NCI-H2227 treated with DMSO at 0.1 percent for 48 hours (cell line): ENCODE data around the gene PLEKHH2.
"Not testable (repeated sequence)": the region's sequence is repeated elsewhere in the genome, so short reads cannot be mapped to it uniquely, and the experiment has no call there.

Experiments used
- DNase-seq: peaks from one replicate; lab custom pipeline; 2025; lab: John Stamatoyannopoulos, UW

PLEKHH2 gene

GRCh38 chr2:43636621-43637020 is 439 bp upstream of the PLEKHH2 start:
- DNase-seq = peak; percentile 35

DNA sequence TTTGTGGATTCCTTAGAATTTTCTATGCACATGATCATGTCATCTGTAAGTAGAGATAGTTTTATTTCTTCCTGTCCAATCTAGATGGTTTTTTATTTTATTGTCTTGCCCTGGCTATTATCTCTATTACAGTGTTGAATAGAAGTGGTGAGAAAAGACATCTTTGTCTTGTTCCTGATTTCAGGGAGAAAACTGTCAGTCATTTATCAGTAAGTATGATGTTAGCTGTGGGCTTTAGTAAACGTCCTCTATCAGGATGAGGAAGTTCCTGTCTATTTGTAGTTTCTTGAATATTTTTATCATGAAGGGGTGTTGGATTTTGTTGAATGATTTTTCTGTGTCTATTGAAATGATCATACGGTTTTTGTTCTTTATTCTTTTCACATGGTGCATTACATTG is 5.3 kb downstream of the PLEKHH2 start:
- no peak for DNase-seq

DNA sequence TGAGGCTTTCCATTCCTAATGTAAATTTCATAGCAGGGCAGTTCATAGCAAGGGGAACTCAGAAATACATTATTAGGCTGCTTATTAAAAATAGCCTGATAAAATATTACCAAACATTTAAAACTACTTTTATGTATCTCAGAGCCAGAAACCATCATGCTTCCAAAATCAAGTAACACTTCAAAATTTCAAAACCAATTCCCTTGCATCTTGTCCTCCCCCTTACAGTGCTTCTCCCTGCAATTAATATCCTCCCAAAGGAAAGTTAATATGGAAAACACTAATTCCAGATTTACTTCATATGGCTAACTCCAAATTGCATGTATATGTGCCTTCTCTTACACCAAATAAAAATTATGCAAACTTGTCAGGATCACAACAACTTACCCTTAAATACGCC is 6.6 kb downstream of the PLEKHH2 start:
- no peak for DNase-seq

DNA sequence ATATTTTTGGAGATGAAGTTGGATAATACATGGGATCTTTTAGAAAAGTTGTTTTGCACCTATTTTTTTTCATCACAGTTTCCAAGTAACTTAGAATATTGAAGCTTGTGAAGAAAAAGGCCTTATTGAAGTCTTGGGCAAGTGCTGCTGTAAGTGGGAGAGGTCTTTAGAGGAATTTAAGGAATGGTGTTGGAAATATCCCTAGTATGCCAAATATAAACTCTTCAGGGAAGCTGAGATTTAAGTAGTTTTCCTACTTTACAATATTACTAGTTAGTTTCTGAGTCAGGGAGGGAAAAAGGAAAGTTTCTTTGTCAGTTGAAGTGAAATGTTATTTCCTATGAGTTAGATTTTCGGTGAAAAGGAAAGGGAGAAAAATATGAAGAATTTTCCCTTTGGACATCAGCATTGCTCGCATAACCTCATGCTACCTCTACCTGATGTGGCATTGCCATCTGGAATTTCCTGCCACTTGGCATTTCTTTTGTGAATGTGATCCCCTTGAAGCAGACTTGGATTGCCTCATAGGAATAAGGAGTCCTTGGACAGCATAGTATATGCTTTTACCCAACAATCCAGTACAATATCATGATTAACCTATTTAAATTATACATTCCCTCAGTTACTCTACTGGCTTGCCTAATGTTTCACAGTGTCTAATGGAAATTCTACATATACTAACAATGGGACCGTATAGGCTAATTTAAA is 12.1 kb downstream of the PLEKHH2 start:
- no peak for DNase-seq

DNA sequence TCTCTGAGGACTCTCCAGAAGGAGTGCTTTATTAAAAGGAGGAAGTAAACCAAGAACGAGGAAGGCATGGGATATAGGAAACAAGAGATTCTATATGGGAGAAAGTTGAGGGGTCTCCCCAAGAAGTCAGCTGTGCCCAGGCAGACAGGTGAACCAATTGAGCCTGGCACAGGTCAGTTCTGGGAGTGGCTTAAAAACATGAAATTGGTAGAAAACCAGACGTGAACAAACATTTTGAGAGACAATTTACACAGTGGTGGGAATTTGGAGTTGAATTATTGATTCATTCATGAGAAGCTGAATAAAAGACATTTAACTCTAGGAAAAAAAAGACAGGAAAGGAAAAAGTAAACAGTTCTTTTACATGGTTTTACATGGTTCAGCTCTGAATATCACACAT is 16.4 kb downstream of the PLEKHH2 start:
- no peak for DNase-seq

DNA sequence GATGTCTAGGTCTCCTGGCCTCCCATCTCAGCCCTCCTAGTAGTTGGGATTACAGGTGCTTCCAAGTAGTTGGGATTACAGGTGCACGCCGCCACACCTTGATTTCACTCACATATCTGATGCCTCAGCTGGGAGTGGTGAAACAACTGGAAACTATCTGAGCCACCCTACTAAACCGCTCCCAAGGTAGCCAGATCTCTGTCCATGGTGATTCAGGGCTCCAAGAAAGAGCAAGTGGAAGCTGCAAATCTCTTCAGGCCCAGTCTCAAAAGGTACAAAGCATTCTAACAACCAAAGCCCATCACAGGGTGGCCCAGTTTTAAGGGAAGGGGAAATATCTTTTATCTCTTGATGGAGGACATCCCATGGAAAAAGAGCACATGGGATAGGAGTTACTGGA is 20.2 kb downstream of the PLEKHH2 start:
- DNase-seq = no peak

DNA sequence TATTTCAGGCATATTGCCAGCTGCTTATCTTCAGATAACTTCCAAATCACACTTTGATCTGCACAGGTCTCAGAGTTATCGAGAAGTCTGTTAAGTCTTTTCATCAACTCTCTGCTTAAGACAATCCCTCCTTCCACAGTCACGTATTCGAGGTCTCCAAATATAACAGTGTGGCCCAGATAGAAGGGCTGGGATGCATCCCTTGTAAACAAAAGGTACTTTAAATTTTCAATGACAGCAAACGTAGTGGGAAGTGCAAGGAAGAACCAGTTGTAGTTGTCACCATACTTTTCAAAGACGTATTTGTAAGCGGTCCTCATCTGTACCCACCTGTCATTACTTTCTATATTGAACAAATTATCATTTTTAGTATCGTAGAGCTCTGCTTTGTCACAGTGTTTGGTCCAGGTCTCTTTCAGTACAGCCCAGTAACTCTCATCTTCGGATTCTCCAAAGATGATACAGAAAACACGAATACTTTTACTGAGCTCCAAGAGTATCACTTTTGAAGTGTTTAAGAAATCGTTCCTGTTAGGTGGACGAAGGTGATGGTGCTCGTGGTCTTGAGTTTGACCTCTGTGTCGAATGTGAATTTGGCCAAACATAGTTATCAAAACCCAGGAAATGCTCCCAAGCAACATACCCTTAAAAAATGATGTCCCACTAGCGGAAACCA is 38.7 kb downstream of the PLEKHH2 start:
- DNase-seq = no peak

DNA sequence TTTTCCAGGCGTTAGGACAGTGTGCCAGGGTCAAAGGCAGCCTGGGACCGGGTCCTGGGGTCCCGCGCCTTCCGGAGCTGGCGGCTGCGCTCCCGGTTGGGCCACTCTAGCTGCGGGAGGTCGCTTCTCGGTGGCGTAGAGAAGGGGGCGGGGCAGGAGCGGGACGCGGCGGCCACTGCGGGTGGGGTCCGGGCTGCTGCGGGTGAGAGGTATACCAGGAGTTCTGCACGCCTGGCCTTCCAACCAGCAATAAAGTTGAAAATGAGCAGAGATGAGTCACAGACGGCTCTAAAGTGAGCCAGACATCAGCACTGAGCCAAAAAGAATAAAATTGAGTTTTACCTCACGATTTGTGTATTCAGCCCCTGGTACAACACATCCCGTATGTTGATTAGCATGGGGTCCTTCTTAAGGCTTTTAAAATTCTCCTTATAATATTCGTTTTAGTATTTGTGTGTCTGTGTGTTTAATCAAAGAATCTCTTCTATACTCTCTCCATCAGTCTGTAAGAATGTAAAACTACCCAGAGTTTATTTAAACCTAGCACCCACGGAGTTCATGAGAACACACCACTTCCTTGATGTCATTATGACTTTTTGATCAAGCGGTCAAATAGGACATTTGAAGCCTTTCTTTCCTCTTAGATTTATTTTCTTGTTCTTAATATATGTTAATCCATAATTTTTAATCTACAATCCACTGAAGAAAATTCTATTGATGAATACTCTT is 39.4 kb downstream of the PLEKHH2 start, which contains the start of gene C1GALT1C1L:
Gene C1GALT1C1L, minus strand, starts transcription at position 108 of the 729 bp plus-strand sequence. Its CDS starts 107 bp downstream, at position 1.
- peak; percentile 42 for DNase-seq

GRCh38 chr2:43677783-43678182 is 40.7 kb downstream of the PLEKHH2 start:
- DNase-seq = not testable (repeated sequence)

- DNase-seq = no peak
These were observed 48.3 kb downstream of the PLEKHH2 start for GRCh38 chr2:43685357-43685756.

GRCh38 chr2:43689999-43690398 is 52.9 kb downstream of the PLEKHH2 start:
- no peak for DNase-seq

DNA sequence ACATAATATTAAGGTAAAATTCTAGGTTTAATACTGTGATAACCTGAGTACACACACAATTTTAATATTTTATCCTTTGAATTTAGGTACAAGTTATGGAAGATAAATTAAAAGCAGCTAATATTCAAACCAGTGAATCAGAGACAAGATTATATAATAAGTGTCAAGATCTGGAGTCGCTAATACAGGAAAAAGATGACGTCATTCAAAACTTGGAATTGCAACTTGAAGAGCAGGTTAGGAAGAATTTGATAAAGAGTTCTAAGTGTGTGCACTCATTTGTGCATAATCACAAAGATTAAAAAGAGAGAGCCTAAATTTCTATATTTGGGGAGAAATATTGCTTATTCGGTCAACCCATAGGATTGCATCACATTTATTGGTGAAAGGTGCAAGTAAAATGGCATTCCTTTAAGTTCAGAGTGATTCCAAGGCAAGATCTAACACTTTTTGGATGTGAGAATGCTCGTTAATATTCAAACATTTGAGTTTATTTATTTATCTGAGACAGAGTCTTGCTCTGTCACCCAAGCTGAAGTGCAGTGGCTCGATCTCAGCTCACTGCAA is 55.5 kb downstream of the PLEKHH2 start:
- DNase-seq = no peak

GRCh38 chr2:43698140-43698539 is 61.1 kb downstream of the PLEKHH2 start:
- not testable (repeated sequence) for DNase-seq

DNA sequence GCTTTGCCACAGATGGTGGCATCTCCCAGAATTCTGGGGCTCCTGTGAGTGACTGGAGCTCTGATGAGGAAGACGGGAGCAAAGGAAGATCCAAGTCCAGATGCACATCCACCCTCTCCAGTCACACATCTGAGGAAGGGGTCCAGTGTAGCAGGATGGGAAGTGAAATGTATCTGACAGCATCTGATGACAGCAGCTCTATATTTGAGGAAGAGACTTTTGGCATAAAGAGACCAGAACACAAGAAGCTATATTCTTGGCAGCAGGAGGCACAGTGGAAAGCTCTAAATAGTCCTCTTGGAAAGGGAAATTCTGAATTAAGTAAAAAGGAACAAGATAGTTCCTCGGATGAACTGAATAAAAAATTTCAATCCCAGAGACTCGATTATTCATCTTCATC is 62.7 kb downstream of the PLEKHH2 start:
- DNase-seq = no peak

GRCh38 chr2:43701111-43701510 is 64.1 kb downstream of the PLEKHH2 start:
- DNase-seq = no peak

GRCh38 chr2:43707255-43708015 is 70.4 kb downstream of the PLEKHH2 start:
- no peak for DNase-seq

- DNase-seq = no peak
These were observed 71.1 kb downstream of the PLEKHH2 start for GRCh38 chr2:43708178-43708577.

- no peak for DNase-seq
These were observed 71.8 kb downstream of the PLEKHH2 start for GRCh38 chr2:43708891-43709290.

DNA sequence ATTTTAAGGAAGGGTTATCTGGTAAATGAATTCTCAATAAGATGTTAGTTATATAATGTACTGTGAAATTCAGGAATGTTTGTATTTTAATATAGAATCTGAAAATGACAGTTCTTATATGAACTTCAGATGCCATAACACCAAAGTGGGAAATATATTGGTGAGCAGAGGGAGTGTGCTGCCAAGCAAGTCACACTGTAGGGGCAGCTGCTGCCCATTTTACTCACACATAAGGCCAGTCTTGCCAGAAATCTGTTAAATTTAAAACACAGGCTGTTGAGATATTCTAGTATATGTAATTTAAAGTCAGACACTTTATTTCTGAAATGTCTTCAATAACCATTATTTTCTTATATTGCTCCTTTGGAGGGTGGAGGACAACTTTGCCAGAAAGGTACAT is 73.8 kb downstream of the PLEKHH2 start:
- no peak for DNase-seq

DNA sequence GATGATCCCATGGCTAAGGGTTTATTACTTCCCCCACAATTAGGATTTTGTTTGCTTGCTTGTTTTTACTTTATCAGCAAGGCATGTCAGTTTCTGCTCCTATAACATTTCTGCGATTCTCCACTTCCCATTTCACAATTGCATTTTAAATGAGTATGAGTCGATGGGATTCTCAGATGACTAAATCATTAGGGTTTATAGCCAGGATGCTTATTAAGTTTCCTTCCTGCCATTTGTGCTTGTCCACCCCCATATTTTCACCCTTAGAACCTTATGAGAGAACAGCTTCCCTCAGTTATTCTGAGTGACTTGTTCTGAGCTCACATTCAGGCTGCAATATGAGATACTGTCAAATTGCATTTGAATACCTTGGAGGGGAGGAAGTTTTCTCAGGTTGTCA is 77.1 kb downstream of the PLEKHH2 start:
- DNase-seq = no peak

GRCh38 chr2:43715300-43716098 is 78.4 kb downstream of the PLEKHH2 start:
- no peak for DNase-seq
